ENCODE measurements around the gene TEK. TPM values are rescaled to one million over a fixed set of nuclear protein-coding genes. Genes with fewer than 3 reads are reported as not detected.

The TEK gene
- total RNA-seq, 4 donors from 2014 or later: 9.8 to 20.0 (median 16.7) TPM

DNA sequence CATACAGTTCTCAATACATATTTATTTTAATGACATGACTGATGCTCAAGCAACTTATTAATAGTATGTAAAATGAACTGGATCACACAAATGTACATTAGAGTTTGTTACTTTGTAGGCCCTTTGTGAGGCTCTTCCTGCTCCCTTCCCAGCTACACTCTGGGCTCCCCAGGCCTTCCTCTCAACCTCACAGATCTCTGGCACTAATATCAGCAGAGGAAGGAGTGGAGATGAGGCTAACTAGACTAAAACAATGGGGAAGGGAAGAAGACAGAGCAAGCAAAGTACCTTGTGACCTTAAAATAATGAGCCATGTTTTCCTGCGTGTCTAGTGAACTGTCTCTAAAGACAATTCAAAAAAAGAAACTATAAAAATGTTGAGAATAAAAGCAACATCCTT, 30.3 kb upstream of the TEK start:
- Histone ChIP-seq H3K27ac (no peak overlapping the region), H3K4me1 (no peaks in the 10 kb centered on the region), H3K27me3 (no peaks in the 10 kb centered on the region), H3K4me3 (no peak overlapping the region), H3K36me3 (peaks cover 0 to 43% (median 0%) of the 10 kb centered on the region in 3 donors), H3K9me3 (no peaks in the 10 kb centered on the region)
- no peak for DNase-seq (ENCODE audit: low spot score in 2 of 2)
- 40 to 52% methylated on average over 1 of the region's 1 CpG for WGBS, 2 donors
- no peak for TF ChIP-seq EP300 (IDR thresholded peaks at IDR 0.05)
- TF ChIP-seq, protein P1, sequence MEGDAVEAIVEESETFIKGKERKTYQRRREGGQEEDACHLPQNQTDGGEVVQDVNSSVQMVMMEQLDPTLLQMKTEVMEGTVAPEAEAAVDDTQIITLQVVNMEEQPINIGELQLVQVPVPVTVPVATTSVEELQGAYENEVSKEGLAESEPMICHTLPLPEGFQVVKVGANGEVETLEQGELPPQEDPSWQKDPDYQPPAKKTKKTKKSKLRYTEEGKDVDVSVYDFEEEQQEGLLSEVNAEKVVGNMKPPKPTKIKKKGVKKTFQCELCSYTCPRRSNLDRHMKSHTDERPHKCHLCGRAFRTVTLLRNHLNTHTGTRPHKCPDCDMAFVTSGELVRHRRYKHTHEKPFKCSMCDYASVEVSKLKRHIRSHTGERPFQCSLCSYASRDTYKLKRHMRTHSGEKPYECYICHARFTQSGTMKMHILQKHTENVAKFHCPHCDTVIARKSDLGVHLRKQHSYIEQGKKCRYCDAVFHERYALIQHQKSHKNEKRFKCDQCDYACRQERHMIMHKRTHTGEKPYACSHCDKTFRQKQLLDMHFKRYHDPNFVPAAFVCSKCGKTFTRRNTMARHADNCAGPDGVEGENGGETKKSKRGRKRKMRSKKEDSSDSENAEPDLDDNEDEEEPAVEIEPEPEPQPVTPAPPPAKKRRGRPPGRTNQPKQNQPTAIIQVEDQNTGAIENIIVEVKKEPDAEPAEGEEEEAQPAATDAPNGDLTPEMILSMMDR (IDR thresholded peaks at IDR 0.05): no peak
- TF ChIP-seq POLR2A (IDR thresholded peaks at IDR 0.05): no peak

DNA sequence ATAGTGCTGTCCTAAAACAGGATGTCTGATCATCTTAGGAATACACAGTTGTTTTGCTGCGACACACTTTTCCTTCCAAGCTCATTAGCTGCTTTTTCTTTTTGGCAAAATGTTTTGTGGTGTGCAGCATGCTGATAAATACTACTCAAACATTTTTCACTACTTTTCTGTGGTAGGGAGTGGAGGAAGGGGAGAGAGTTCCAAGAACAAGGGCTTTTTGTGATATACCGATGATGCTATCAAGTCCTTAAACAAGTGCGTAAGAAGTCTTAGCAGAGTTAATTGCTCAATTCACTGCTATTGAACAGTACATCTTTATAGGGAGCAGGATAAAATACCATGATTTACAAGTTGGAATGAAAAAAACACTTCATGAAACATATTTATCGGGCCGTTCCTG, 23.6 kb upstream of the TEK start:
- Histone ChIP-seq H3K27ac (peak overlapping the region in 3 of 4 donors; percentile 41 to 84 (median 74)), H3K9me3 (no peaks in the 10 kb centered on the region), H3K36me3 (no peaks in the 10 kb centered on the region), H3K27me3 (no peaks in the 10 kb centered on the region), H3K4me3 (no peak overlapping the region), H3K4me1 (peaks cover 0 to 24% (median 0%) of the 10 kb centered on the region in 4 donors)
- no peak for DNase-seq (ENCODE audit: low spot score in 2 of 2)
- TF ChIP-seq POLR2A (IDR thresholded peaks at IDR 0.05): no peak
- WGBS, 2 donors: 44 to 52% methylated on average over 5 of the region's 5 CpGs

DNA sequence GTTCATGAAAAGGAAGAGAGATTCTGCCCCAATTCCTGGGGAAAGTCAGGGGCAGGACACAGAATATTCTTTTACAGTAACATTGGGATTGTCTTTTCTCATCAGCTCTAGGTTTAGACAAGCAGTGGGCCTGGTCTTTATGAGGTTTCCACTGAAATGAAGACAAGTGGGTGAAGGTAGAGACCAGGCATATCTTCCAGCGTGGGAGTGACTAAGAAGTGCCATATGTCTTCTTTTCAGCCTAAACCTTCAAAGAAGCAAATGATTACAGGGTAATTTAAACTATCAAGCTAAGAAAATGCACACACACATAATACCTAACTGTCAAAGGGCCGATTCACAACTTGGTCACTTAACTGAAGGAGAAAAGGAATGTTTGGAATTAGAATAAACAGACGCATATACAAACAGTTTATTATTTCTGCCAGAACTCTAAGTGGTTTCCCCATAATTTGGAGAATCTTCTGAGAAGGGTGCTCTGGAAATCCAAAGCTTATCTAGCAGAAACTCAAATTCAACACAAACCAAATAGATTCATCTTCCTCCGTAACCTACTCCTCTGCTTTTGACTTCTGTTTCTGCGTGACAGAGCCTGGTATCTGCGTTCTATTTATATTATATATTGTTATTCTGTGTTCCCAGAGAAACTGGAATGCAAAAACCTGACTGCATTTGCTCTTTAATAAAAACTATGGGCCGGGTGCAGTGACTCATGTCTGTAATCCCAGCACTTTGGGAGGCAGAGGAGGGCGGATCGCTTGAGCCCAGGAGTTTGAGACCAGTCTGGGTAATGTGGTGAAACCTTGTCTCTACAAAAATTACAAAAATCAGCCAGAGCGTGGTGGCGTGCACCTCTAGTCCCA, 22.0 kb upstream of the TEK start:
- no peak overlapping the region for H3K4me3 ChIP-seq
- H3K4me1 ChIP-seq: peaks cover 0 to 24% (median 0%) of the 10 kb centered on the region in 4 donors
- H3K36me3 ChIP-seq: no peaks in the 10 kb centered on the region
- H3K27me3 ChIP-seq: no peaks in the 10 kb centered on the region
- no peak for DNase-seq (ENCODE audit: low spot score in 2 of 2)
- peak overlapping the region in 2 of 4 donors; percentile 74 to 84 for H3K27ac ChIP-seq
- TF ChIP-seq, protein P1 (IDR thresholded peaks at IDR 0.05): no peak
- TF ChIP-seq EP300 (IDR thresholded peaks at IDR 0.05): no peak
- TF ChIP-seq POLR2A (IDR thresholded peaks at IDR 0.05): no peak
- 44 to 50% methylated on average over 11 of the region's 11 CpGs for WGBS, 2 donors
- H3K9me3 ChIP-seq: no peaks in the 10 kb centered on the region

DNA sequence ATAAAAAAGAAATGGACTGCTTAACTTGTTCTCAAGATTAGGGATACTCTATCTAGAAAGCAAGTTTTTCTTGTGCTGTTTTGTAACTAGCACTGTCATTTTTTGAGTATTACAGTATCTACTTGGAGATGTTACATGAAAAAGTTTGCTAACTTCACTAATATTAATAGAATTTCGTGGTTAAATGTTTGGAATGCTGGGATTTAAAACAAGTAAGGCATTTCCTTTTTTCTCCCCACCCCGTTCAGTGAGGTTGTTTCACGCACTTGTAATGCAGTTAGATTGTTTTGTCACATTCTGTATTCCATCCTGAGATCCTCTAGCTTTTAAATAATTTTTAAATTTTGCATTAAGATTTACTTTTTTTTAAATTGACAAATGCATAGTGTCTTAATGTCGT, 20.0 kb upstream of the TEK start:
- 42 to 50% methylated on average over 4 of the region's 4 CpGs for WGBS, 2 donors
- no peak for DNase-seq (ENCODE audit: low spot score in 2 of 2)
- TF ChIP-seq EP300 (IDR thresholded peaks at IDR 0.05) (no peak), POLR2A (IDR thresholded peaks at IDR 0.05) (no peak)
- TF ChIP-seq, protein P1 (IDR thresholded peaks at IDR 0.05): no peak

DNA sequence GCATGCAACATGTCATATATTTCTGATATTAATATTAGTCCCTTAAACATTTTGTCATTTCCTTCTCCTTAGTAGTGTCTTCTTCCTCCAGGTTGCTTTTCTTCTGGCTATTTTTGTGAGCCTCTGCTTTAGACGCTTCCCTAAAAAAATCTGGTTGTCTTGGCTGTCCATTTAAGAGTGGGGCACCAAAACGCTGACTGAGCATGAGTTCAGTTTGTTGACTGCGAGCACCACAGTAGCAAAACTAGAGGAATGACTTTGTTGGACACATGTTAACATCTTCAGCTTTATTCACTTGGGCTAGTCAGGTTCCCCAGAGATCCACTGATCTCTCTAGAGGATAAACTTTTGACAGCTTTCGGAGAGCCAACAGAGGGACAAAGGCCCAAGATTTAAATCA, 19.3 kb upstream of the TEK start:
- DNase-seq (ENCODE audit: low spot score in 2 of 2): no peak
- no peaks in the 10 kb centered on the region for H3K36me3 ChIP-seq
- no peaks in the 10 kb centered on the region for H3K27me3 ChIP-seq
- H3K9me3 ChIP-seq: no peaks in the 10 kb centered on the region
- 78 to 81% methylated on average over 4 of the region's 4 CpGs for whole genome bisulfite sequencing, 2 donors
- H3K27ac ChIP-seq: no peak overlapping the region
- TF ChIP-seq POLR2A (IDR thresholded peaks at IDR 0.05): no peak
- TF ChIP-seq EP300 (IDR thresholded peaks at IDR 0.05): no peak
- TF ChIP-seq, protein P1 (IDR thresholded peaks at IDR 0.05): no peak
- no peak overlapping the region for H3K4me3 ChIP-seq
- peaks cover 0 to 24% (median 2%) of the 10 kb centered on the region in 4 donors for H3K4me1 ChIP-seq

More for the DNA sequence above, 20.0 kb upstream of the TEK start:
- H3K27me3 ChIP-seq: no peaks in the 10 kb centered on the region
- no peak overlapping the region for H3K27ac ChIP-seq
- H3K9me3 ChIP-seq: no peaks in the 10 kb centered on the region
- no peaks in the 10 kb centered on the region for H3K36me3 ChIP-seq
- H3K4me3 ChIP-seq: no peak overlapping the region
- H3K4me1 ChIP-seq: peaks cover 0 to 24% (median 0%) of the 10 kb centered on the region in 4 donors

Data from tibial nerve (tissue), 4 donors.